ENCODE results near the gene ZFP36. TPM values are rescaled to one million over a fixed set of nuclear protein-coding genes. Genes with fewer than 3 reads are reported as not detected.

ZFP36 gene
- total RNA-seq, 6 donors from 2014 or later = 195 to 525 (median 238) TPM

DNA sequence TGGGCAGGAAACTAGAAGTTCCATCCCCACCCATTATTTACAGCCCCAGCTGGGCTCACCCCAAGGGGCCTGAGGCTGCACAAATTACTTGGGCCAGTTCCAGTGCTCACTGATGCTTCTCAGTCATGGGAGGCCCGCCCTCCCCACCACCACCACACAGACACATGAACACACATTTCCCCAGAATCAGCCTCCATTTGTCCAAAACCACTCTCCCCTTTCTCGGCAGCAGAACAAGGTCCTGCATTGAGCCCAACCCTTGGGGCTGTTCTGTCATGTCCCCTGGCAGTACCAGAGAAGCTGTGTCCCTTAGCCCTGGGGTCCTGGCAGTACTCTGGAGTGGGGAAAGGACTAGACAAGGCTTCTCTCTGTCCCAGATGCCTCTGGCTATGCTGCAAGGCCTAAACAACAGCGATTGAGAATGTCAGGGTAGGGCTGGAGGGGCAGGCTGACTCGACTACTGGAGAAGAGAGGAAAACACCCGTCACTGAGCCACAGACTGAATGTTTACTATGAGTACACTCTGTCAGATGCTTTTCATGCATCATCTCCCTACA lies 42.7 kb upstream of the ZFP36 start:
- Histone ChIP-seq H3K4me3 (no peak overlapping the region), H3K27ac (peak overlapping the region in 3 of 4 donors; percentile 0 to 24 (median 6)), H3K9me3 (no peaks in the 10 kb centered on the region), H3K27me3 (no peaks in the 10 kb centered on the region), H3K36me3 (peaks cover 16 to 91% (median 52%) of the 10 kb centered on the region in 4 donors), H3K4me1 (peaks cover 0 to 6% (median 2%) of the 10 kb centered on the region in 4 donors)
- 79 to 85% methylated on average over 5 of the region's 5 CpGs for WGBS, 2 donors
- peak in 1 of 2 donors; percentile 78 for ATAC-seq (ENCODE audit: low FRiP score in 2 of 2)
- DNase-seq = no peak
- no peak for TF ChIP-seq EP300 (IDR thresholded peaks at IDR 0.05)
- TF ChIP-seq POLR2AphosphoS5 (IDR thresholded peaks at IDR 0.05) = no peak
- TF ChIP-seq, protein P1, sequence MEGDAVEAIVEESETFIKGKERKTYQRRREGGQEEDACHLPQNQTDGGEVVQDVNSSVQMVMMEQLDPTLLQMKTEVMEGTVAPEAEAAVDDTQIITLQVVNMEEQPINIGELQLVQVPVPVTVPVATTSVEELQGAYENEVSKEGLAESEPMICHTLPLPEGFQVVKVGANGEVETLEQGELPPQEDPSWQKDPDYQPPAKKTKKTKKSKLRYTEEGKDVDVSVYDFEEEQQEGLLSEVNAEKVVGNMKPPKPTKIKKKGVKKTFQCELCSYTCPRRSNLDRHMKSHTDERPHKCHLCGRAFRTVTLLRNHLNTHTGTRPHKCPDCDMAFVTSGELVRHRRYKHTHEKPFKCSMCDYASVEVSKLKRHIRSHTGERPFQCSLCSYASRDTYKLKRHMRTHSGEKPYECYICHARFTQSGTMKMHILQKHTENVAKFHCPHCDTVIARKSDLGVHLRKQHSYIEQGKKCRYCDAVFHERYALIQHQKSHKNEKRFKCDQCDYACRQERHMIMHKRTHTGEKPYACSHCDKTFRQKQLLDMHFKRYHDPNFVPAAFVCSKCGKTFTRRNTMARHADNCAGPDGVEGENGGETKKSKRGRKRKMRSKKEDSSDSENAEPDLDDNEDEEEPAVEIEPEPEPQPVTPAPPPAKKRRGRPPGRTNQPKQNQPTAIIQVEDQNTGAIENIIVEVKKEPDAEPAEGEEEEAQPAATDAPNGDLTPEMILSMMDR (IDR thresholded peaks at IDR 0.05) = no peak
- TF ChIP-seq POLR2A (IDR thresholded peaks at IDR 0.05) = no peak

DNA sequence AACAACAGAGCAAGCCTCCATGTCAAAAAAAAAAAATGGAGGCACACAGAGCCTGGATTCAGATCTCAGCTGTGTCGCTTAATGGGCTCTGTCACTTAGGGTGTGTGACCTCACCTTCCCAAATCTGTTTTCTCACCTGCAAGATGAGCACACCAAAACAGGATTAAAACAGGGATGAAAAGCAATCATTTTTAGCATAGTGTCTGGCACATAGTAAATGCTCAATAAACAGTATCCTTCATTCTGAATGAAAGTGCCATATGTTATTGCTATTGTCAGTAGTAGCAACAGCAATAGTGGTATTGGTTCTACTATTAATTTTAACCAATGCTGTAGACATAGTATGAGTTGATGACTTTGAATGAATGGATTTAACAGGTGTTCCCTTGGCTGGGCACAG lies 41.1 kb upstream of the ZFP36 start:
- Histone ChIP-seq H3K27ac (no peak overlapping the region), H3K4me1 (peaks cover 0 to 6% (median 2%) of the 10 kb centered on the region in 4 donors), H3K4me3 (no peak overlapping the region), H3K9me3 (no peaks in the 10 kb centered on the region), H3K27me3 (no peaks in the 10 kb centered on the region), H3K36me3 (peaks cover 12 to 91% (median 50%) of the 10 kb centered on the region in 4 donors)
- DNase-seq (no peak), ATAC-seq (ENCODE audit: low FRiP score in 2 of 2) (no peak)
- 100% methylated on average over 1 of the region's 1 CpG for WGBS, 2 donors
- TF ChIP-seq, protein P1 (IDR thresholded peaks at IDR 0.05) = no peak
- TF ChIP-seq EP300 (IDR thresholded peaks at IDR 0.05) (no peak), POLR2A (IDR thresholded peaks at IDR 0.05) (no peak), POLR2AphosphoS5 (IDR thresholded peaks at IDR 0.05) (no peak)

DNA sequence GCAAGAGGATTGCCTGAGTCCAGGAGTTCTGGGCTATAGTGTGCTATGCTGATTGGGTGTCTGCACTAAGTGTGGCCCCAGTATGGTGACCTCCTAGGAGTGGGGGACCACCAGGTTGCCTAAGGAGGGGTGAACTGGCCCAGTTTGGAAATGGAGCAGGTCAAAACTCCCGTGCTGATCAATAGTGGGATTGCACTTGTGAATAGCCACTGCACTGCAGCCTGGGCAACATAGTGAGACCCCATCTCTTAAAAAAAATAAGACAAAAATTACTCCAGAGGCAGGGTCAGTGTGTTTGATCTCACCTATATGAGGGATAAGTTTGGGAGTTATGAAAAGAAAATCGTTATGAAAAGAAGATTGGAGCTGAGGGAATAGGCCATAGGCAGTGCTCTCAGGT lies 37.4 kb upstream of the ZFP36 start:
- WGBS, 2 donors = 81 to 86% methylated on average over 2 of the region's 2 CpGs
- H3K4me1 ChIP-seq = peaks cover 20 to 22% (median 21%) of the 10 kb centered on the region in 4 donors
- no peak overlapping the region for H3K4me3 ChIP-seq
- no peaks in the 10 kb centered on the region for H3K27me3 ChIP-seq
- no peaks in the 10 kb centered on the region for H3K9me3 ChIP-seq
- TF ChIP-seq, protein P1 (IDR thresholded peaks at IDR 0.05) = no peak
- no peak for TF ChIP-seq POLR2A (IDR thresholded peaks at IDR 0.05)
- no peak for TF ChIP-seq EP300 (IDR thresholded peaks at IDR 0.05)
- H3K36me3 ChIP-seq = peaks cover 5 to 72% (median 32%) of the 10 kb centered on the region in 4 donors
- DNase-seq = no peak
- H3K27ac ChIP-seq = no peak overlapping the region
- no peak for ATAC-seq (ENCODE audit: low FRiP score in 2 of 2)

DNA sequence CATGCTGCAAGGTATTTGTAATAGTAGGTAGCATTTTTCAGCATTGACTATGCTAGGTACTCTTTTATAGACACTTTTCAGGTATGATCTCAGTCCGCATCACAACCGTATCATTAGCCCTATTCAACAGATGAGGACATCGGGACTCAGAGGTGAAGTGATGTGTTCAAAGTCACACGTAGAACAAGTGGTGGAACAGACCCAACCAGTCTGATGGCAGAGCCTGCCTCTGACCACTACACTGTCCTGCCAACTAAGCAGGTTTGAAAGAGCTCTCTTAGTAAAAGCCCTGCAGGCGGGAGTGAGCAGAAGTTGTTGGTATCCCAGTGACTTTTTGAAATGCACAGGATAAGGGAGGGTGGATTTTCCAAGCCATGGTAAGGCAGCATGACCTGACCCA lies 35.9 kb upstream of the ZFP36 start:
- Histone ChIP-seq H3K27me3 (no peaks in the 10 kb centered on the region), H3K27ac (peak overlapping the region in 1 of 4 donors; percentile 92), H3K36me3 (peaks cover 8 to 72% (median 39%) of the 10 kb centered on the region in 4 donors), H3K4me1 (peaks cover 20 to 22% (median 21%) of the 10 kb centered on the region in 4 donors), H3K9me3 (no peaks in the 10 kb centered on the region), H3K4me3 (no peak overlapping the region)
- ATAC-seq (ENCODE audit: low FRiP score in 2 of 2) (no peak), DNase-seq (no peak)
- TF ChIP-seq POLR2A (IDR thresholded peaks at IDR 0.05) (no peak), EP300 (IDR thresholded peaks at IDR 0.05) (no peak), POLR2AphosphoS5 (IDR thresholded peaks at IDR 0.05) (no peak)
- TF ChIP-seq, protein P1 (IDR thresholded peaks at IDR 0.05) = no peak
- WGBS, 2 donors = 87 to 91% methylated on average over 5 of the region's 5 CpGs

Measured in upper lobe of left lung (tissue), 6 donors.